Measurements from ENCODE around the gene ZFYVE1.
"Not testable (repeated sequence)": the region's sequence is repeated elsewhere in the genome, so short reads cannot be mapped to it uniquely, and the experiment has no call there.

ZFYVE1 gene

GRCh38 chr14:72958548-72958947 lies 68.4 kb downstream of the ZFYVE1 start:
- DNase-seq (ENCODE audit: low spot score): no peak

GRCh38 chr14:72957213-72957612 lies 69.7 kb downstream of the ZFYVE1 start:
- no peak for DNase-seq (ENCODE audit: low spot score)

GRCh38 chr14:72956741-72957140 lies 70.2 kb downstream of the ZFYVE1 start:
- not testable (repeated sequence) for DNase-seq (ENCODE audit: low spot score)

GRCh38 chr14:72952171-72952570 lies 74.7 kb downstream of the ZFYVE1 start:
- DNase-seq (ENCODE audit: low spot score): no peak

- peak; percentile 30 for DNase-seq (ENCODE audit: low spot score)
Measured at GRCh38 chr14:72948481-72949138, 78.3 kb downstream of the ZFYVE1 start.

- no peak for DNase-seq (ENCODE audit: low spot score)
Measured at GRCh38 chr14:72947366-72948160, 79.3 kb downstream of the ZFYVE1 start.

- DNase-seq (ENCODE audit: low spot score): no peak
Measured at GRCh38 chr14:72946491-72946890, 80.4 kb downstream of the ZFYVE1 start.

- DNase-seq (ENCODE audit: low spot score): no peak
Measured at GRCh38 chr14:72945356-72946027, 81.4 kb downstream of the ZFYVE1 start.

GRCh38 chr14:72943876-72944430 lies 83.0 kb downstream of the ZFYVE1 start:
- no peak for DNase-seq (ENCODE audit: low spot score)

GRCh38 chr14:72942934-72943333 lies 84.0 kb downstream of the ZFYVE1 start:
- DNase-seq (ENCODE audit: low spot score): no peak

GRCh38 chr14:72941286-72941985 lies 85.5 kb downstream of the ZFYVE1 start:
- DNase-seq (ENCODE audit: low spot score): no peak

GRCh38 chr14:72939630-72940029 lies 87.3 kb downstream of the ZFYVE1 start:
- no peak for DNase-seq (ENCODE audit: low spot score)

GRCh38 chr14:72932893-72933292 lies 94.0 kb downstream of the ZFYVE1 start:
- DNase-seq (ENCODE audit: low spot score): no peak

GRCh38 chr14:72929316-72930080 lies 97.4 kb downstream of the ZFYVE1 start:
- DNase-seq (ENCODE audit: low spot score): no peak

- no peak for DNase-seq (ENCODE audit: low spot score)
Measured at GRCh38 chr14:72928872-72929271, 98.0 kb downstream of the ZFYVE1 start.

GRCh38 chr14:72926292-72927028 lies 100.4 kb downstream of the ZFYVE1 start, which contains the start of gene DCAF4:
DCAF4 (plus strand) TSS chr14:72926464; CDS start chr14:72937979, 11,515 bp downstream.
- peak; percentile 96 for DNase-seq (ENCODE audit: low spot score)

GRCh38 chr14:72925815-72926291 lies 101.1 kb downstream of the ZFYVE1 start:
- DNase-seq (ENCODE audit: low spot score): no peak

- DNase-seq (ENCODE audit: low spot score): no peak
Measured at GRCh38 chr14:72925171-72925759, 101.6 kb downstream of the ZFYVE1 start.

- DNase-seq (ENCODE audit: low spot score): peak; percentile 27
Measured at GRCh38 chr14:72924337-72924736, 102.6 kb downstream of the ZFYVE1 start.

- DNase-seq (ENCODE audit: low spot score): no peak
Measured at GRCh38 chr14:72921396-72921795, 105.5 kb downstream of the ZFYVE1 start.

All from LoVo (cell line).